IPS-20b (cell line): ENCODE data around the gene BEST4.
A peak's percentile ranks its signal among the peaks of the same experiment; 100 is the strongest.
"Not testable (repeated sequence)": the region's sequence is repeated elsewhere in the genome, so short reads cannot be mapped to it uniquely, and the experiment has no call there.

Experiments
- H3K27ac ChIP-seq: one replicate; pipeline ENCODE4 v1.5.1; 2013; ENCODE audit warnings: low read length
- H3K27me3 ChIP-seq: 2 replicates; pipeline ENCODE4 v1.6.1; 2013; ENCODE audit warnings: mild to moderate bottlenecking, low read length, inconsistent platforms; ENCODE audit not compliant: insufficient read depth
- H3K36me3 ChIP-seq: 2 replicates; pipeline ENCODE4 v1.6.1; 2013; ENCODE audit warnings: low read depth, mild to moderate bottlenecking, inconsistent platforms, low read length, moderate library complexity; ENCODE audit not compliant: insufficient read depth
- H3K4me1 ChIP-seq: 2 replicates; pipeline ENCODE4 v1.6.1; 2013; ENCODE audit warnings: mild to moderate bottlenecking, control low read depth, inconsistent platforms, low read length, moderate library complexity; ENCODE audit not compliant: insufficient read depth
- H3K4me3 ChIP-seq: 2 replicates; pipeline ENCODE4 v1.5.1; 2013; ENCODE audit warnings: mild to moderate bottlenecking, low read length, inconsistent platforms
- H3K9ac ChIP-seq: 2 replicates; pipeline ENCODE4 v1.6.1; 2013; ENCODE audit warnings: low read depth, mild to moderate bottlenecking, inconsistent platforms, low read length, moderate library complexity
- H3K9me3 ChIP-seq: 2 replicates; pipeline ENCODE4 v1.6.1; 2013; ENCODE audit warnings: mild to moderate bottlenecking, low read depth, low read length, inconsistent platforms; ENCODE audit not compliant: insufficient read depth

BEST4 gene

DNA sequence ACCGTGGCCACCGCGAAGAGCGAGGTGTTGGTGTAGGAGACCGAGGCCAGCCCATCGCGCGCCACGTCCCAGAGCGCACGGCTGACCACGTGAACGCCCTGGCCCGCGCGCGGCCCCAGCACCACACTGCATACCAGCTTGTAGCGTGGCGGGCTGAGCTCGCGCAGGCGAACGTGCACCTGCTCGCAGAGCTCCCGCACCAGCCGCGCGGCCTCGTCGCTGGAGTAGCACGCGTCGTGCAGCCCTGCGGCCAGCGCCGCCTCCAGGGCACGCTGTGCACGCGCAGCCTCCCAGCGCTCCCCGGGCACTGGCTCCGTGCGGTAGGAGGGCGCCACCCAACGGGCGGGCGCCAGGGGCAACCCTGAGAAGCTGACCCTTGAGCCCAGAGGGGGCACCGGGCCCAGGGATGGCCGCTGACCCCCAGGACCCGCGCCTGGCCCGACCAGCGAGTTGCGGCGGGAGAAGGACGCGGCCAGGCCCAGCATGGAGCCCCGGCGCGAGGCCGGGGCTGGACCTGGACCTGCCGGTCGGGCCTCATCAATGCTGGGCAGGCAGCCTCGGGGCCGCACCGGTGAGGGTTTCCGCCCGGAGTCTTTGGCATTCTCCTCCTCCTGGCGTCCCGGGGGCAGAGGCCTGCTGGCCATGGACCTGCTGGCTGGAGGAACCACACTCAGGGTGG, 18.2 kb upstream of the BEST4 start:
- no peaks in the 10 kb centered on the region; the same call in 1 of the 2 replicates for H3K27me3 ChIP-seq
- peaks cover 29% of the 10 kb centered on the region for H3K36me3 ChIP-seq
- H3K9ac ChIP-seq = peak overlapping the region; percentile 81; the same call in 1 of the 2 replicates
- no peak overlapping the region for H3K4me3 ChIP-seq
- peak overlapping the region; percentile 85 for H3K27ac ChIP-seq
- H3K4me1 ChIP-seq = peaks cover 31% of the 10 kb centered on the region
- no peaks in the 10 kb centered on the region for H3K9me3 ChIP-seq

DNA sequence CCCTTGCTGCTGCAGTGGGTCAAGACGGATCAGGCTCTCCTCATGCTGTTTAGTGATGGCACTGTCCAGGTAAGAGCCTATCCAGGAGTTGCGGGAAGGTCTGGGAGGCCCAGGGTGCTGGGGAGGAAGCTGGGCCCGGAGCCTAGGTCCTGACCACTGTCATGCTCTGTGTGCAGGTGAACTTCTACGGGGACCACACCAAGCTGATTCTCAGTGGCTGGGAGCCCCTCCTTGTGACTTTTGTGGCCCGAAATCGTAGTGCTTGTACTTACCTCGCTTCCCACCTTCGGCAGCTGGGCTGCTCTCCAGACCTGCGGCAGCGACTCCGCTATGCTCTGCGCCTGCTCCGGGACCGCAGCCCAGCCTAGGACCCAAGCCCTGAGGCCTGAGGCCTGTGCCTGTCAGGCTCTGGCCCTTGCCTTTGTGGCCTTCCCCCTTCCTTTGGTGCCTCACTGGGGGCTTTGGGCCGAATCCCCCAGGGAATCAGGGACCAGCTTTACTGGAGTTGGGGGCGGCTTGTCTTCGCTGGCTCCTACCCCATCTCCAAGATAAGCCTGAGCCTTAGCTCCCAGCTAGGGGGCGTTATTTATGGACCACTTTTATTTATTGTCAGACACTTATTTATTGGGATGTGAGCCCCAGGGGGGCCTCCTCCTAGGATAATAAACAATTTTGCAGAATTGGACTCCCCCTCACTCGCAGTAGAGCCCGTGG, 17.5 kb upstream of the BEST4 start:
- no peak overlapping the region for H3K9ac ChIP-seq
- peaks cover 29% of the 10 kb centered on the region for H3K36me3 ChIP-seq
- peaks cover 31% of the 10 kb centered on the region for H3K4me1 ChIP-seq
- peaks cover 6% of the 10 kb centered on the region; the same call in 1 of the 2 replicates for H3K27me3 ChIP-seq
- no peak overlapping the region for H3K4me3 ChIP-seq
- no peak overlapping the region for H3K27ac ChIP-seq
- H3K9me3 ChIP-seq = no peaks in the 10 kb centered on the region

DNA sequence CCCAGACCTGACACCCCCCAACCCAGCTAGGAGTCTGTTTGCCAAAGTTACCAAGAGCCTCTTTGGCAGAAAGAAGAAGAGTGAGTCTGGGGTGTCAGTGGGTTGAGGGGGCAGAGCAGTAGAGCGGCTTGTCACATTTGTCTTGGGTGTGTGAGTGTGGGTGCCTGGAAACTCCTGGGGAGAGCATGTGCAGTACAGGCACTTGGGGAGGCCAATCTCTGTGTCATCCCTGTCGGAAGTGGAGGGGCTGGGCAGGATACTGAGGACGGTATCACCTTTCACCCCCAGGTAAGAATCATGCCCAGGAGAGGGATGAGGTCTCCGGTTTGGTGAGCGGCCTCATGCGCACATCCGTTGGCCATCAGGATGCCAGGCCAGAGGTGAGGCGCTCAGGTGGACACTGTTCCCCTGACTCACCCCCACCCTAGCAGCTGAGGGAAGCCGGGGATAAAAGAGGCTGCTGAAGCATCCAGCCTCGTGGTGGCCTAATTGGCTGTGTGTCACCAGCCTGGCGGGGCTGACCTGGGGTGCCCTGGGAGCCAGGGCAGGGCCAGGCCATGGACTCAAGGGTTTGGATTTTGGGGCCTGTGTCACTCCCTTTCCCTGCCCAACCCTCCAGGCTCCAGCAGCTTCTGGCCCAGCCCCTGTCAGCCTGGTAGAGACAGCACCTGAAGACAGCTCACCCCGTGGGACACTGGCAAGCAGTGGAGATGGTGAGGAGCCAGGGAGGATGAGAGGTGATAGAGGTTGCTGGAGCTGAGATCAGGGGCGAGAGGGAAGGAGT, 15.5 kb upstream of the BEST4 start:
- no peak overlapping the region for H3K9ac ChIP-seq
- H3K4me3 ChIP-seq = no peak overlapping the region
- H3K4me1 ChIP-seq = peaks cover 21% of the 10 kb centered on the region
- peaks cover 29% of the 10 kb centered on the region for H3K36me3 ChIP-seq
- H3K9me3 ChIP-seq = no peaks in the 10 kb centered on the region
- peaks cover 6% of the 10 kb centered on the region; the same call in 1 of the 2 replicates for H3K27me3 ChIP-seq
- no peak overlapping the region for H3K27ac ChIP-seq

DNA sequence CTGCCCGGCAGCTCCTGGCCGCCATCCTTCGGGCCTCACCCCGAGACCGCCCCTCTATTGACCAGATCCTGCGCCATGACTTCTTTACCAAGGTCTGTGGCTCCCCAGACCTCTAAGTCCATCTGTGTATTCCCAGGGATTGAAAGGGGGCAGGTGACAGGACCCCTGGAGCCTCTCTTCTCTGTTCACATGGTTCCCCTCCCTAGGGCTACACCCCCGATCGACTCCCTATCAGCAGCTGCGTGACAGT, 15.0 kb upstream of the BEST4 start:
- H3K27me3 ChIP-seq = peaks cover 6% of the 10 kb centered on the region; the same call in 1 of the 2 replicates
- H3K4me1 ChIP-seq = peaks cover 17% of the 10 kb centered on the region
- no peak overlapping the region for H3K4me3 ChIP-seq
- H3K9ac ChIP-seq = no peak overlapping the region
- H3K36me3 ChIP-seq = peaks cover 29% of the 10 kb centered on the region
- H3K27ac ChIP-seq = no peak overlapping the region
- no peaks in the 10 kb centered on the region for H3K9me3 ChIP-seq

DNA sequence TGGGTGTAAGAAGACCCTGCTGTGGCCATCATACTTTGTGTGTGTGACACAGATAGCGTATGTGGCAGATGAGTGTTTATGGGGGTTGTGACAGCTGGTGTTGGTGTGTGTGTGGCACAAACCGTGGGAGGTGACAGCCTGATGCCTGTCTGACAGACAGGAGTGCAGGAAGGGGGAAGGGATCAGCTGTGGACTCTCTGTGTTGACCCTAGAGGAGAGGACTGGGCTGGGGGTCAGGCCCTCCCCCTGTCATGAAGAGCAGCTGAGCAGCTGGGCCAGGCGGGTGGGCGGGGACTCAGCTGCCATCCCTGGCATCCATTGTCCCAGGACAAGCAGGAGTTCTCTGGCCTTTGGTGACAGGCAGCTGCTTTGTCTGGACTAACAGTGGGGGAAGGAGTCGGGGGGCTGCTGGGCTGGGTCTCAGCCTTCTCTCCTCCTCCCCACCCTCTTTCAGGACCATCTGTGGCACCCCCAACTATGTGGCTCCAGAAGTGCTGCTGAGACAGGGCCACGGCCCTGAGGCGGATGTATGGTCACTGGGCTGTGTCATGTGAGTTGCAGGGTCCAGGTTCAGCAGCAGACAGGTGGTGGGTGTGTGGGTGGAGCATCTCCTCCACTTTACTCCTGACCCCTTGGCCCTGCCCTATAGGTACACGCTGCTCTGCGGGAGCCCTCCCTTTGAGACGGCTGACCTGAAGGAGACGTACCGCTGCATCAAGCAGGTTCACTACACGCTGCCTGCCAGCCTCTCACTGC, 14.5 kb upstream of the BEST4 start:
- H3K27me3 ChIP-seq = peaks cover 6% of the 10 kb centered on the region; the same call in 1 of the 2 replicates
- H3K9ac ChIP-seq = no peak overlapping the region
- no peak overlapping the region for H3K4me3 ChIP-seq
- H3K4me1 ChIP-seq = peaks cover 12% of the 10 kb centered on the region
- peaks cover 29% of the 10 kb centered on the region for H3K36me3 ChIP-seq
- no peak overlapping the region for H3K27ac ChIP-seq
- no peaks in the 10 kb centered on the region for H3K9me3 ChIP-seq

DNA sequence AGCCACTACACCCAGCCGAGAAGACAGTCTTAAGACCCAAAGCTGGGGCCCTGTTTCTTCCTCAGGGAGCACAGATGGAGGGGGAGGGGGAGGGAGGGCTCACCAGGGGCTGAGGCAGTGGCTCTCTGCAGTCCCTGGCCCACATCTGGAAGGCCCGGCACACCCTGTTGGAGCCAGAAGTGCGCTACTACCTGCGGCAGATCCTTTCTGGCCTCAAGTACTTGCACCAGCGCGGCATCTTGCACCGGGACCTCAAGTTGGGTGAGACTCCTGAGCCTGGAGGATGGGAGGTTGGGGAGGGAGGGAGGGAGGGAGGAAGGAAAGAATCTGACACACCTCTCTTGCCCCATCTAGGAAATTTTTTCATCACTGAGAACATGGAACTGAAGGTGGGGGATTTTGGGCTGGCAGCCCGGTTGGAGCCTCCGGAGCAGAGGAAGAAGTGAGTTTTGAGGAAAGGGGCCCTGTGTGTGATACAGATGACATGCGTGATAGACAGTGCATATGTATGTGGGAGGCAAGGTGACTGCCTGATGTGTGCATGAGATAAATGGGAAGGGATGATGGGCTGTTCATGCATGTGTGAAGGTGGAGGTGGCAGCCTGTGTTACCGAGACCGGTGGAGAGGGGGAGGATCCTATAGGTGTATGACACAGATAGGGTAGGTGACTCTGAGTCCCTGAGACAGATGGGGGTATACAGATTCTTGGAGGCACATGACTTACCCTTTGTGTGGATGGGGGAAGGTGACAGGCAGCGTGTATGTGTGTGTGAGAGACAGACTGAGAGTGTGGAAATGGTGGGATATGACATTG, 13.7 kb upstream of the BEST4 start:
- Histone ChIP-seq H3K27me3 (peaks cover 6% of the 10 kb centered on the region; the same call in 1 of the 2 replicates), H3K9ac (no peak overlapping the region), H3K27ac (no peak overlapping the region), H3K4me1 (peaks cover 6% of the 10 kb centered on the region), H3K36me3 (peaks cover 29% of the 10 kb centered on the region), H3K9me3 (no peaks in the 10 kb centered on the region), H3K4me3 (no peak overlapping the region)

DNA sequence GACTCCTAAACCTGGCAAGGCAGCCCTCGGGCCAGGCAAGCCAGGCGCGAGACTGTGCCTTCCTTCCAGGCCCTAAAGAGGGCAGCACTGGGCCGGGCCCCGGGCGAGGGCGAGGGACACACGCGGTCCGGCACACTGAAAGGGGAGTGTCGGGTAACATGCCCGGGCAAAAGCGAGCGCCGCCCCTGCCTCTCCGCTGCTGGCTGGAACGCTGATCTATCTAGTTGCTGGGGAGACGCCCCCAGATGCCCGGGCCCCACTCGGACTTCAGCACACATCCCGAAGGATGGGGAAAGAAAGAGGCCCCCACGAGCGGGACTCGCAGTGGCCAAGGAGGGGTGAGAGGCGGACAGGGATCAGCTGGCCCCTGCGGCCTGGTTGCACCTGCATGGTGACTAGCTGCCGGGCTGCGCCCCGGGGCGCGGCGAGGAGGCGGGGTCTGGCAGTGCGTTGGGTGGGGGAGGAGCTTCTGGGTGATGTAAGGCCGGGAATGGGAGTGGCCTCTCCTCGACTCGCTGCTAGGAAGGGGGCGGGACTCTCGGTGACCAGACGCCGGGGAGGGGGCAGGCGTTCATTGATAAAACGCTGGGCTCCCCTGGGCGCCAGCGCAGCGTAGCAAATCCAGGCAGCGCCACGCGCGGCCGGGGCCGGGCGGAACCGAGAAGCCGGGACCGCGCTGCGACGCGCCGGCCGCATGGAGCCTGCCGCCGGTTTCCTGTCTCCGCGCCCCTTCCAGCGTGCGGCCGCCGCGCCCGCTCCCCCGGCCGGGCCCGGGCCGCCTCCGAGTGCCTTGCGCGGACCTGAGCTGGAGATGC, 12.0 kb upstream of the BEST4 start, which contains the start of gene PLK3:
Gene PLK3 (plus strand): TSS at position 608 of the 815 bp plus-strand sequence. CDS start 87 bp downstream, at position 695.
- peak within 1 kb of the TSS; percentile 79 for H3K27ac ChIP-seq

DNA sequence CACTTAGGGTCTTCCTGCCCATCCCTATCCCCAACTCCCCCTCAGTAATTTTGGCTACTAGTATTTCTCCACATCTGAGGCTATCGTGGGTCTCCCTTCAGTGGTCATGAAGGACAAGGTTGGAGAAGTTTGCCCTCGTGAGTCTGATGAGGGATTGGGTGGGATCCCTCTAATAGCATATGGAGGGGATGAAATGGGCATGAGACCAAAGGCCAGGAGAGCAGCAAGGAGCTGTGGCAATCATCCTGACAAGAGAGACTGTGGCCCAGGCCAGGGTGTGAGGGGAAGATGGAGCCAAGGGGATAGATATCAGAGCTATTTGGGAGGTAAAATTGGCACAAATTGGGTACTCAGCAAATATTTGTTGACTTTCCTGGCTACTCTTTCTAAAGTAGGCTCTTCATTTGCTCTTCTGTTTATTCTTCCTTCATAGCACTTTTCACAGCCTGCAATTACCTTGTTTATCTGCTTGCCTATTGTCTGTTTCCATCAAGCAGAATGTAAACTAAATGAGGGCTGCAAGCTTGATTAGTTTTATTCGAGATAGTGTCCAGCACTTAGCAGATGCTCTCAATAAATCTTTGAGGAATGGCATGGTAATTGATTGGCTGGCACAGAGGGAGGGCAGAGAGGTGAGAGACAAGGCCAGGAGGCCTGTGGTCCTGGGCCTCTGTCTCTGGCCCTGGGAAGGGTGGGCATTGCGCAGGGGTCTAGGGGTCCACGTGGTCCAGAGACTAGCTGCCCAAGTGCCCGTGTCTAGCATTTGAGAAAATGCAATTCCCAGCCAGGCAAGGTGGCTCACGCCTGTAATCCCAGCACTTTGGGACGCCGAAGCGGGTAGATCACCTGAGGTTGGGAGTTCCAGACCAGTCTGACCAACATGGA, 10.8 kb upstream of the BEST4 start:
- Histone ChIP-seq H3K36me3 (peaks cover 9% of the 10 kb centered on the region; the same call in 1 of the 2 replicates), H3K4me3 (no peak overlapping the region), H3K9me3 (no peaks in the 10 kb centered on the region), H3K27ac (no peak overlapping the region), H3K4me1 (peaks cover 3% of the 10 kb centered on the region; the same call in 1 of the 2 replicates), H3K27me3 (peaks cover 6% of the 10 kb centered on the region; the same call in 1 of the 2 replicates), H3K9ac (no peak overlapping the region; the same call in 1 of the 2 replicates)

More for the DNA sequence above, 12.0 kb upstream of the BEST4 start, which contains the start of gene PLK3:
- Histone ChIP-seq H3K36me3 (peaks cover 19% of the 10 kb centered on the region; the same call in 1 of the 2 replicates), H3K4me1 (peaks cover 3% of the 10 kb centered on the region; the same call in 1 of the 2 replicates), H3K9me3 (no peaks in the 10 kb centered on the region), H3K27me3 (peaks cover 6% of the 10 kb centered on the region; the same call in 1 of the 2 replicates), H3K4me3 (peak within 1 kb of the TSS; percentile 87), H3K9ac (peak within 1 kb of the TSS; percentile 92)

DNA sequence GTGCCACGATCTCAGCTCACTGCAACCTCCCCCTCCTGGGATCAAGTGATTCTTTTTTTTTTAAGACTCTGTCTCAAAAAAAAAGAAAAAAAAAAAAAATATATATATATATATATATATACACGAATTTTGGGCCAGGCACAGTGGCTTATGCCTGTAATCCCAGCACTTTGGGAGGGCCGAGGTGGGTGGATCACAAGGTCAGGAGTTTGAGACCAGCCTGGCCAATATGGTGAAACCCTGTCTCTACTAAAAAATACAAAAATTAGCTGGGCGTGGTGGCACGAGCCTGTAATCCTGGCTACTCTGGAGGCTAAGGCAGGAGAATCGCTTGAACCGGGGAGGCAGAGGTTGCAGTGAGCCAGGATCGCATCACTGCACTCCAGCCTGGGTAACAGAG, 9.9 kb upstream of the BEST4 start:
- not testable (repeated sequence) for H3K27ac ChIP-seq, H3K27me3 ChIP-seq, H3K4me1 ChIP-seq

More for the DNA sequence above, 9.9 kb upstream of the BEST4 start:
- H3K9me3 ChIP-seq, H3K9ac ChIP-seq, H3K36me3 ChIP-seq, H3K4me3 ChIP-seq: not testable (repeated sequence)
